HG03139 (cell line): ENCODE data around the gene MTHFSD.

ENCODE experiments used
- ATAC-seq: cut with Tn5 transposase; IDR thresholded peaks from one replicate; pipeline ENCODE4 v1.9.1; 2021; ENCODE audit not compliant: unreplicated experiment

The MTHFSD gene

GRCh38 chr16:86494039-86494564, 60.9 kb downstream of the MTHFSD start:
- ATAC-seq = no peak

GRCh38 chr16:86492961-86493629, 61.9 kb downstream of the MTHFSD start:
- no peak for ATAC-seq

DNA sequence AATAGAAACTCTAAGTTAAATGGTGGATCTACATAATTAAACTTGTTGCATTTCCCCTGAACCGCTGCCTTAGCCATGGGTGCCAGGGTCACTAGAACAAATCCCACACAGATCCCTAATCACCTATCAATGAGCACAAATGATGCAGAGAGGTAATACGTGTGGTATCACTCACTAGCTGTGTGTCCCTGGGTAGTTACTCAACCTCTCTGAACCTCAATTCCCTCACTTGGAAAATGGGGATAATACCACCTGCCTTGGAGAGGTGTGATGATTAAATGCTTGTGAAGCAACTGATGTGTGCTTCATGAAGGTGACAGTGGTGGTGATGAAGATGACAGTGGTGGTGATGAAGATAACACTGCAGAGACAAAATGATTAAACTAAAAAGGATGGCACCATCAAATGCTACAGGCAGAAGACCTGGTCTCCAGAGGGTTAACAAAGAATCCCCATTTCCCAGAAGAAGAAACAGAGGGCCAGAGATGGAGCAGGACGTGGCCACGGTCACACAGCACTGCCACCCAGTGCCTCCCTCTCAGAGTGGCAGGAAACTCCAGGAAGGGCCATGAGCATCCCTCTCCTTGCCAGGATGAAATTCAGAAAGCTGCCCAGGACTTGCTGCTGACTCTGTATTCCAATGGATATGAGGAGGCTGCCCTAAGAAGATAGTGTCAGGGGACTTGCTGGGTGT, 62.6 kb downstream of the MTHFSD start:
- no peak for ATAC-seq

- ATAC-seq = no peak
These were observed 63.4 kb downstream of the MTHFSD start for GRCh38 chr16:86491640-86492023.

GRCh38 chr16:86490859-86491639, 64.0 kb downstream of the MTHFSD start:
- ATAC-seq = no peak

- no peak for ATAC-seq
These were observed 69.3 kb downstream of the MTHFSD start for GRCh38 chr16:86485746-86486145.

GRCh38 chr16:86484240-86484639, 70.8 kb downstream of the MTHFSD start:
- ATAC-seq = no peak

DNA sequence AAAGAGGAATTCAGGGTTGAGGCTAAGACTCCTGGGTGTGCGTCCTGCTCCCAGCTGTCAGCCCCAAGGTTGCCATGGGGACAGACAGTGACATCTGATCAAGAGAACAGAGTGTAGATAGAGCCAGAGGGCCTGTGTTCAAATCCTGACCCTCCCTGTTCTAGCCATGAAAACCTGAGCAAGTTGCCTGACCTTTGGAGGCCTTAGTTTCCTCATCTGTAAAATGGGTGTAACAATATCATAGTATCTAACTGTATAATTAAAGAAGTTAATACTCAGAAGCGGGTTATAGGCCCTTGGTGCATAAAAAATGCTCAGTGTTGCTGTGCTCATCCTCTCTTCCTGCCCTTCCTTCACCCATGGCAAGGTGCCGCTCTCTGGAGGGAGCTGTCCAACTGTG, 73.4 kb downstream of the MTHFSD start:
- ATAC-seq = no peak

DNA sequence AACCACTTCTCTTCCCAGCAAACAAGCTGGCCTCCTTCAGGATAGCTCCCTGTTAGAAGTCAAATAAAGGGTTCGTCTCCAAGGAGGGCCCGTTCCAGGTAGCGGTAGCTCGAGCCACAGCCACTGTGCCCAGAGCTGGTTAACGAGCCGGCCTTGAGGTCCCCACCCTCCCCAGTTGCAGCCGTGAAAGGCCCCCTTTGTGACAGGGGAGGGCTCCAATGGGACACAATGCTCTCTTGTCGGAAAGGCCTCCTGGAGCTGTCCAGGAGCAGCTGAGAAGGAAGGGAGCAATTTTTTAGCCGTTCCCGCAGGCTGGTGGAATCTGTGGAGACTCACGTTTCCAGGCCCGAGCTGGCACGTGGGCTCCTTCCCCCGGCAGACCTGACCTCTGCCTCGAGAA, 74.6 kb downstream of the MTHFSD start:
- no peak for ATAC-seq
